GM23248 (cell line): ENCODE results near the gene FAM193B.

Source experiments
- EZH2 ChIP-seq: fragments of 200-600 bp; sonication (generic); IDR thresholded peaks from 2 replicates; pipeline ENCODE4 v1.6.1; 2018; ENCODE audit warnings: antibody characterized with exemption, mild to moderate bottlenecking; ENCODE audit not compliant: insufficient read depth, poor library complexity, severe bottlenecking
- EZH2phosphoT487 ChIP-seq: fragments of 200-600 bp; sonication (generic); IDR thresholded peaks from 2 replicates; pipeline ENCODE4 v1.6.1; 2018; ENCODE audit warnings: antibody characterized with exemption, moderate library complexity, mild to moderate bottlenecking, low read depth; ENCODE audit not compliant: insufficient read depth

- no peak for TF ChIP-seq EZH2
- TF ChIP-seq EZH2phosphoT487 = no peak
These were observed 513 bp downstream of the FAM193B start for GRCh38 chr5:177553671-177554429.
